ENCODE measurements around the gene ABCD4.

DNA sequence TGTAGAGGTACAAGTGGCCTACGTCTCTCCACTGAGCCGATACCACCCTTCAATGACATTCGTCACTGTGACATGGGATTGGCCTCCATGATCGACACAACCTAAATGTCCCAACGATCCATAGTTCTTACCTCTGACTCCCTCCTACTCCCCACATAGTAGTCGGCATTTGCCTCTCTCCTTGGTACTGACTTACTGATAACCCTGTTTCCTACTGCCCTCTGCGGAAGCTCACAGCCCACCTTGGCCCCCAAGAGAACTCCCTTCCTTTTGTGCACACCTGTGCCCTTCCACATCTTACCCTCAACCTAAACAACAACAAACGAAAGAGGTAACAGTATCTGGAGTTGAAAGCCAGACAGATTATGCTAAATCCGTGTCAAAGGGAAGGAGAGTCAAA is 39.6 kb downstream of the ABCD4 start:
- no peak for TF ChIP-seq CTCF (IDR thresholded peaks at IDR 0.05)
- TF ChIP-seq POLR2A (IDR thresholded peaks at IDR 0.05): no peak

Data from body of pancreas (tissue), 4 donors.